ENCODE measurements around the gene TRIM7.

The TRIM7 gene

DNA sequence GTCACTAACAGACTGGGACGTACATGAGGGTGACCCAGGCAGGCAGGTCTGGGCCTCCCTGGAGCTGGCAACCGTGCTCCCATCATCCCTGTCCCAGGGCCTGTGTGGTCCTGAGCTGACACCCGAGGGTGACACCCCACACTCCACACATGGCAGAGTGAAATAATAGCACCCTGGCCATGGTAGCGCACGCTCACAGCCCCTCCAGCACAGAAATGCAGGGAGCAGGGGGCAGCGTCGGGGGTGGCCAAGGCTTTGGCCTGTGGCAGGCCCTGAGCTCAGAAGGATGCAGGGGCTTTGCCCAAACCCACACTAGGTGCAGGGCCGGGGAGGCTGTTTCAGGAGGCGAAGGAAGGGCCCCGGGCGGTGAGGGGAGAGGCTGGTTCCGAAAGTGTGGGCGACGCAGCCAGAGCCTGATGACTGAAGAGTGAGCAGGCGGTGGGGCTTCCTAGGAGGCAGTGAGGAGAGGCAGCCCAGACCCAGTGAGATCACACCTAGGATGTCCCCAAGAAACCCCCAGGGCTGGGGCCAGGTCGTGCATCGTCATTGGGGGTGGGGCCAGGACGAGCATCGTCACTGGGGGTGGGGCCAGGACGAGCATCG is 44.7 kb downstream of the TRIM7 start:
- TF ChIP-seq EZH2phosphoT487 (IDR thresholded peaks at IDR 0.05; ENCODE audit: borderline replicate concordance, low read length) = no peak
- TF ChIP-seq, protein P1, sequence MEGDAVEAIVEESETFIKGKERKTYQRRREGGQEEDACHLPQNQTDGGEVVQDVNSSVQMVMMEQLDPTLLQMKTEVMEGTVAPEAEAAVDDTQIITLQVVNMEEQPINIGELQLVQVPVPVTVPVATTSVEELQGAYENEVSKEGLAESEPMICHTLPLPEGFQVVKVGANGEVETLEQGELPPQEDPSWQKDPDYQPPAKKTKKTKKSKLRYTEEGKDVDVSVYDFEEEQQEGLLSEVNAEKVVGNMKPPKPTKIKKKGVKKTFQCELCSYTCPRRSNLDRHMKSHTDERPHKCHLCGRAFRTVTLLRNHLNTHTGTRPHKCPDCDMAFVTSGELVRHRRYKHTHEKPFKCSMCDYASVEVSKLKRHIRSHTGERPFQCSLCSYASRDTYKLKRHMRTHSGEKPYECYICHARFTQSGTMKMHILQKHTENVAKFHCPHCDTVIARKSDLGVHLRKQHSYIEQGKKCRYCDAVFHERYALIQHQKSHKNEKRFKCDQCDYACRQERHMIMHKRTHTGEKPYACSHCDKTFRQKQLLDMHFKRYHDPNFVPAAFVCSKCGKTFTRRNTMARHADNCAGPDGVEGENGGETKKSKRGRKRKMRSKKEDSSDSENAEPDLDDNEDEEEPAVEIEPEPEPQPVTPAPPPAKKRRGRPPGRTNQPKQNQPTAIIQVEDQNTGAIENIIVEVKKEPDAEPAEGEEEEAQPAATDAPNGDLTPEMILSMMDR (IDR thresholded peaks at IDR 0.05; ENCODE audit: low read depth, low read length, poor library complexity, severe bottlenecking) = no peak
- Histone ChIP-seq H3K36me3 (ENCODE audit: control insufficient read depth, low read length) (no peaks in the 10 kb centered on the region), H3F3A (ENCODE audit: control insufficient read depth, insufficient read depth) (peaks cover 17% of the 10 kb centered on the region), H3K9me3 (ENCODE audit: control insufficient read depth, insufficient read depth, low read length) (no peaks in the 10 kb centered on the region; the same call in 1 of the 2 replicates), H3K4me1 (ENCODE audit: control insufficient read depth, low read length) (peaks cover 35% of the 10 kb centered on the region), H3K79me2 (ENCODE audit: control insufficient read depth, low read length) (no peaks in the 10 kb centered on the region), H3K4me3 (ENCODE audit: low read length) (peak overlapping the region; percentile 65), H3K27ac (ENCODE audit: low read depth, low read length) (peak overlapping the region; percentile 54), H4K20me1 (ENCODE audit: control insufficient read depth, insufficient read depth, low read depth, low read length) (no peaks in the 10 kb centered on the region), H3K27me3 (ENCODE audit: control insufficient read depth, low read length) (no peaks in the 10 kb centered on the region), H3K4me2 (ENCODE audit: low read length) (peak overlapping the region; percentile 57), H3K9me2 (replicated peaks; ENCODE audit: control insufficient read depth, low read length) (no peaks in the 10 kb centered on the region)

DNA sequence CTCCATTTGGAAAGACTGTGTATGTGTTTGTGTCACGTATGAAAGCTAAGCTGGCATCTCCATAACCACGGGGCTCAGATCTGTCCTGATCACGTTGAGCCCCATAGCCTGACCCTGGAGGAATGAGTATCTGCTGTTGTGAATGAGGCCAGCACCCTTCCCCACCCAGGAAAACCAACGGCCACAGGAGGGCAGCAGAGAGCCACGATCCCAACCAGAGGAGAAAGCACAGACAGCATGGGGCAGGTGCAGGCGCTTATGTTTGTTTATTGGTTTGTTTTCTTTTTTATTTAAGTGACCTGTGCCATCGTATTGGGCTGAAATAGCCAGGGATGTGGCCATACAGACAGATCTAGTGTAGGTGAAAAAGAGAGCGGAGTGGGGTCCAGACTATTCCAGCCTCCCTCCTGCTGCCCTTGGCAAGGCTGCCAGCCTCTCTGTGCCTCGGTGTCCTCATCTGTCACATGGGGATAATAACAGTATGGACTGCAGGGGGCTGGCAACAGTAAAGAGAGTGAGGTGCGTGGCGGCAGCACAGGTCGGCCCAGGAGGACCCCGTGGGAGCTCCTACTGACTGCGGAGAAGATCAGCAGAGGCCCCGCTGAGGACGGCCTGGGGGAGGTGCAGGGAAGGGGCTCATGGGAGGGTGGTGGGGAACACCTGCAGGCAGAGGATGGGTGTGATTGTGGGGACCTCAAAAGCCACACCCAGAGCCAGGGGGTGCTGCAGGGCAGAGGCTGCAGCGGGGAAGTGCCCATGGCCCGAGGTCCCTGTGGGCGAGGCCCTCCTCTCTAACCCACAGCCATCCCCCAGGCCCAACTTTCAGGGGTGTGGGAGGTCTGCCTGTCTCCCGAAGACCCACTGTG is 45.5 kb downstream of the TRIM7 start:
- no peaks in the 10 kb centered on the region for H3K79me2 ChIP-seq (ENCODE audit: control insufficient read depth, low read length)
- no peak overlapping the region for H3K4me3 ChIP-seq (ENCODE audit: low read length)
- H3K4me1 ChIP-seq (ENCODE audit: control insufficient read depth, low read length) = peaks cover 34% of the 10 kb centered on the region
- H3K9me2 ChIP-seq (replicated peaks; ENCODE audit: control insufficient read depth, low read length) = no peaks in the 10 kb centered on the region
- H3K36me3 ChIP-seq (ENCODE audit: control insufficient read depth, low read length) = no peaks in the 10 kb centered on the region
- H3F3A ChIP-seq (ENCODE audit: control insufficient read depth, insufficient read depth) = peaks cover 17% of the 10 kb centered on the region
- H3K27me3 ChIP-seq (ENCODE audit: control insufficient read depth, low read length) = no peaks in the 10 kb centered on the region
- H3K9me3 ChIP-seq (ENCODE audit: control insufficient read depth, insufficient read depth, low read length) = no peaks in the 10 kb centered on the region; the same call in 1 of the 2 replicates
- TF ChIP-seq EZH2phosphoT487 (IDR thresholded peaks at IDR 0.05; ENCODE audit: borderline replicate concordance, low read length) = no peak
- TF ChIP-seq, protein P1 (IDR thresholded peaks at IDR 0.05; ENCODE audit: low read depth, low read length, poor library complexity, severe bottlenecking) = peak; percentile 91
- peak overlapping the region; percentile 57 for H3K4me2 ChIP-seq (ENCODE audit: low read length)
- H4K20me1 ChIP-seq (ENCODE audit: control insufficient read depth, insufficient read depth, low read depth, low read length) = no peaks in the 10 kb centered on the region
- H3K27ac ChIP-seq (ENCODE audit: low read depth, low read length) = peak overlapping the region; percentile 54; the same call in 1 of the 2 replicates

DNA sequence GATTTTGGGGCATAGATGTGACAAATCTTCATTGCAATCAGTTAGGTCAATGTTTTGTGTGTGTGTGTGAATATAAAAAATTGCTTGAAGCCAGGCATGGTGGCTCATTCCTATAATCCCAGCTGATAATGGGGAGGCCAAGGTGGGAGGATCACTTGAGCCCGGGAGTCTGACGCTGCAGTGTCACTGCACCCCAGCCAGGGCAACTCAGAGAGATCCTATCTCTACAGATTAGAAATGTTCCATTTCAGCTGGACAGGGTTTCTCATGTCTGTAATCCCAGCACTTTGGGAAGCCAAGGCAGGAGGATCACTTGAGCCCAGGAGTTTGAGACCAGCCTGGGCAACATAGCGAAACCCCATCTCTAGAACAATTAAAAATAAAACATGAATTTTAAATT is 46.1 kb downstream of the TRIM7 start:
- Histone ChIP-seq H4K20me1 (ENCODE audit: control insufficient read depth, insufficient read depth, low read depth, low read length) (no peaks in the 10 kb centered on the region), H3K9me3 (ENCODE audit: control insufficient read depth, insufficient read depth, low read length) (no peaks in the 10 kb centered on the region; the same call in 1 of the 2 replicates), H3K27me3 (ENCODE audit: control insufficient read depth, low read length) (no peaks in the 10 kb centered on the region), H3K4me1 (ENCODE audit: control insufficient read depth, low read length) (peaks cover 34% of the 10 kb centered on the region), H3K4me2 (ENCODE audit: low read length) (no peak overlapping the region), H3F3A (ENCODE audit: control insufficient read depth, insufficient read depth) (peaks cover 17% of the 10 kb centered on the region), H3K27ac (ENCODE audit: low read depth, low read length) (no peak overlapping the region), H3K9me2 (replicated peaks; ENCODE audit: control insufficient read depth, low read length) (no peaks in the 10 kb centered on the region), H3K36me3 (ENCODE audit: control insufficient read depth, low read length) (no peaks in the 10 kb centered on the region), H3K4me3 (ENCODE audit: low read length) (no peak overlapping the region), H3K79me2 (ENCODE audit: control insufficient read depth, low read length) (no peaks in the 10 kb centered on the region)
- TF ChIP-seq EZH2phosphoT487 (IDR thresholded peaks at IDR 0.05; ENCODE audit: borderline replicate concordance, low read length) = no peak
- TF ChIP-seq, protein P1 (IDR thresholded peaks at IDR 0.05; ENCODE audit: low read depth, low read length, poor library complexity, severe bottlenecking) = no peak
